Lower leg skin (tissue), 3 donors: ENCODE measurements around the gene CRNN.

Experiments
- CTCF ChIP-seq, 3 donors: fragments of 450-650 bp; IDR thresholded peaks; one replicate each; pipeline ENCODE4 v1.5.1; 2016; ENCODE audit warnings: antibody characterized with exemption in 3 of 3, mild to moderate bottlenecking in 3 of 3, moderate library complexity in 2 of 3
- POLR2A ChIP-seq, 2 donors: fragments of 450-650 bp; IDR thresholded peaks; one replicate each; pipeline ENCODE4 v1.6.1; 2016 to 2017; ENCODE audit warnings: antibody characterized with exemption in 2 of 2, mild to moderate bottlenecking in 1 of 2, moderate library complexity in 1 of 2

DNA sequence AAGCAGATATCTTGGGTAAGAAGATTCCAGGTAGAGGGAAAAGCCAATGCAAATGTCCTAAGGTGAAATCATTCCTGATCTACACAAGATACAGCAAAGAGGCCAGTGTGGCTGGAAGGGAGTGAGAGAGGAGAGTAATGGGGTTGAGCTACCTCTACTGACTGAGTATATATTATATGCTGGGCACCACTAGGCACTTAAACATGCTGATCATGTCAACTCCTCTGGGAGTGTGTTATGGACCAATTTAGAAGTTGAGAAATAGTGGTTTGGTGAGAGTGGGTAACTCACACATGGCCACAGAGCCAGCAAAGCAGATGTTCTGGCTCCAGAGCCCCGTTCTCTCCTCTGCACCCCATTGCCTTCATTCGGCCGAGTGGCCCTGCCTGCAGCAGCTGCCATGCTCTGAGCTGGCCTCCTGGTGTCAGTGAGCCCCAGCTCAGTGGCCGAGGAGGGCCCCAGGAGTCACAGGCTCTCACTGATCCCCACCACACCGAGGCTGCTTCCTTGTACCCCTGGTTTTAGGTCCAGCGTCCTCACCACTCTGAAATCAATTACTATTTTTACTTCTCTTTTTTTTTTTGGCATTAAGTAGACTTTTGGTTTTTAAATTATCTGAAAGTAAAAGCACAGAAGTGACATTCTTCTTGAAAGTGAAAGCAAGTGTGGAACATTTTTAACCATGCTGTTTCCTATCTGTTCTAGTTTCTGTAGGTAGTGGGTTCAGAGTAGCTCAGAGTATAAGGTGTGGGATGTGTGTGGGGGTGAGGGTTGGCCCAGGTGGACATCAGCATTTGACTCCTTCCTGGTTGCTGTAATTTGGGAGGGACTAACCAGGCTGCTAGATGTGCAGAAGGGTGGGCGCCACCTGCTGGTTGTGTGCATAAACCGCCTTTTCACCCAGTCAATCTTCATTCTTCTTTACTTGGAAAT is 45.8 kb upstream of the CRNN start:
- TF ChIP-seq CTCF (IDR thresholded peaks at IDR 0.05) (peak in 1 of 3 donors; percentile 26), POLR2A (IDR thresholded peaks at IDR 0.05) (no peak)
